HEK293T (cell line): ENCODE measurements around the gene IFNL1.

Experiments used
- CTCF ChIA-PET: fragments of 350-600 bp; formaldehyde crosslinking; extraction: SDS; loops from one replicate; lab custom pipeline; 2021; ENCODE audit warnings: antibody characterized with exemption, inconsistent platforms; lab: Yijun Ruan, JAX
- POLR2A ChIA-PET: fragments of 350-600 bp; formaldehyde crosslinking; extraction: SDS; loops from one replicate; lab custom pipeline; 2020; ENCODE audit warnings: antibody characterized with exemption, inconsistent platforms; lab: Yijun Ruan, JAX
- DNase-seq: peaks from one replicate; pipeline ENCODE4 v3.0.0; 2012; ENCODE audit warnings: mixed read lengths; ENCODE audit errors: extremely low spot score
- ARNT ChIP-seq: fragments of 450-650 bp; IDR thresholded peaks from 2 replicates; pipeline ENCODE4 v1.6.1; 2017; ENCODE audit warnings: mild to moderate bottlenecking
- BHLHE40 ChIP-seq: fragments of 450-650 bp; IDR thresholded peaks from 2 replicates; pipeline ENCODE4 v1.6.1; 2016; ENCODE audit warnings: mild to moderate bottlenecking, moderate library complexity, borderline replicate concordance
- CTBP1 ChIP-seq: fragments of 450-650 bp; IDR thresholded peaks from 2 replicates; pipeline ENCODE4 v1.6.1; 2016; ENCODE audit warnings: borderline replicate concordance
- ELF4 ChIP-seq: fragments of 450-650 bp; IDR thresholded peaks from 2 replicates; pipeline ENCODE4 v1.6.1; 2017; ENCODE audit warnings: antibody characterized with exemption
- FOXA1 ChIP-seq: fragments of 450-650 bp; IDR thresholded peaks from 2 replicates; pipeline ENCODE4 v1.6.1; 2016; ENCODE audit warnings: mild to moderate bottlenecking
- FOXK2 ChIP-seq: fragments of 450-650 bp; IDR thresholded peaks from 2 replicates; pipeline ENCODE4 v1.6.1; 2016; ENCODE audit warnings: mild to moderate bottlenecking
- FOXM1 ChIP-seq: fragments of 450-650 bp; IDR thresholded peaks from 2 replicates; pipeline ENCODE4 v1.6.1; 2017; ENCODE audit warnings: mild to moderate bottlenecking, borderline replicate concordance
- HDGF ChIP-seq: fragments of 450-650 bp; IDR thresholded peaks from 2 replicates; pipeline ENCODE4 v1.6.1; 2017; ENCODE audit warnings: antibody characterized with exemption, borderline replicate concordance
- L3MBTL2 ChIP-seq: fragments of 450-650 bp; conservative IDR thresholded peaks from 2 replicates; pipeline ENCODE4 v1.6.1; 2016; ENCODE audit warnings: mild to moderate bottlenecking
- LEF1 ChIP-seq: fragments of 450-650 bp; IDR thresholded peaks from 2 replicates; pipeline ENCODE4 v1.6.1; 2017; ENCODE audit warnings: mild to moderate bottlenecking, borderline replicate concordance
- NFRKB ChIP-seq: fragments of 450-650 bp; IDR thresholded peaks from 2 replicates; pipeline ENCODE4 v1.6.1; 2016; ENCODE audit warnings: mild to moderate bottlenecking, moderate library complexity
- SP1 ChIP-seq: fragments of 450-650 bp; IDR thresholded peaks from 2 replicates; pipeline ENCODE4 v1.6.1; 2017
- SUZ12 ChIP-seq: fragments of 450-650 bp; IDR thresholded peaks from 2 replicates; pipeline ENCODE4 v1.6.1; 2016; ENCODE audit warnings: mild to moderate bottlenecking
- TARDBP ChIP-seq: fragments of 450-650 bp; IDR thresholded peaks from 2 replicates; pipeline ENCODE4 v1.6.1; 2016
- ZNF384 ChIP-seq: fragments of 450-650 bp; IDR thresholded peaks from 2 replicates; pipeline ENCODE4 v1.6.1; 2016
- TF ChIP-seq, protein P1 (sequence below): fragments of 450-650 bp; IDR thresholded peaks from 2 replicates; pipeline ENCODE4 v1.6.1; 2016

IFNL1 gene

GRCh38 chr19:39296055-39296645, at the start of gene IFNL1:
Gene IFNL1 (plus strand): TSS chr19:39296407. CDS start chr19:39296422, 15 bp downstream.
- DNase-seq = no peak
- no peak for TF ChIP-seq SUZ12
- TF ChIP-seq FOXA1 = no peak
- TF ChIP-seq BHLHE40 = no peak
- no peak for TF ChIP-seq HDGF
- no peak for TF ChIP-seq ZNF384
- no peak for TF ChIP-seq TARDBP
- no peak for TF ChIP-seq LEF1
- no peak for TF ChIP-seq ELF4
- TF ChIP-seq L3MBTL2 = no peak
- TF ChIP-seq SP1 = no peak
- TF ChIP-seq, protein P1, sequence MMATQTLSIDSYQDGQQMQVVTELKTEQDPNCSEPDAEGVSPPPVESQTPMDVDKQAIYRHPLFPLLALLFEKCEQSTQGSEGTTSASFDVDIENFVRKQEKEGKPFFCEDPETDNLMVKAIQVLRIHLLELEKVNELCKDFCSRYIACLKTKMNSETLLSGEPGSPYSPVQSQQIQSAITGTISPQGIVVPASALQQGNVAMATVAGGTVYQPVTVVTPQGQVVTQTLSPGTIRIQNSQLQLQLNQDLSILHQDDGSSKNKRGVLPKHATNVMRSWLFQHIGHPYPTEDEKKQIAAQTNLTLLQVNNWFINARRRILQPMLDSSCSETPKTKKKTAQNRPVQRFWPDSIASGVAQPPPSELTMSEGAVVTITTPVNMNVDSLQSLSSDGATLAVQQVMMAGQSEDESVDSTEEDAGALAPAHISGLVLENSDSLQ = no peak
- TF ChIP-seq CTBP1 = no peak
- TF ChIP-seq FOXM1 = no peak
- no peak for TF ChIP-seq NFRKB
- ChIA-PET CTCF (no interaction called here), POLR2A (no interaction called here)

GRCh38 chr19:39246951-39247669, 49.1 kb upstream of the IFNL1 start:
- TF ChIP-seq LEF1 (no peak), FOXA1 (no peak), HDGF (no peak), L3MBTL2 (no peak), ARNT (no peak), SP1 (no peak), FOXM1 (no peak), ELF4 (no peak), FOXK2 (no peak), CTBP1 (no peak), SUZ12 (no peak)
- TF ChIP-seq, protein P1 = no peak
- DNase-seq = no peak
- ChIA-PET POLR2A (no interaction called here), CTCF (no interaction called here)

DNA sequence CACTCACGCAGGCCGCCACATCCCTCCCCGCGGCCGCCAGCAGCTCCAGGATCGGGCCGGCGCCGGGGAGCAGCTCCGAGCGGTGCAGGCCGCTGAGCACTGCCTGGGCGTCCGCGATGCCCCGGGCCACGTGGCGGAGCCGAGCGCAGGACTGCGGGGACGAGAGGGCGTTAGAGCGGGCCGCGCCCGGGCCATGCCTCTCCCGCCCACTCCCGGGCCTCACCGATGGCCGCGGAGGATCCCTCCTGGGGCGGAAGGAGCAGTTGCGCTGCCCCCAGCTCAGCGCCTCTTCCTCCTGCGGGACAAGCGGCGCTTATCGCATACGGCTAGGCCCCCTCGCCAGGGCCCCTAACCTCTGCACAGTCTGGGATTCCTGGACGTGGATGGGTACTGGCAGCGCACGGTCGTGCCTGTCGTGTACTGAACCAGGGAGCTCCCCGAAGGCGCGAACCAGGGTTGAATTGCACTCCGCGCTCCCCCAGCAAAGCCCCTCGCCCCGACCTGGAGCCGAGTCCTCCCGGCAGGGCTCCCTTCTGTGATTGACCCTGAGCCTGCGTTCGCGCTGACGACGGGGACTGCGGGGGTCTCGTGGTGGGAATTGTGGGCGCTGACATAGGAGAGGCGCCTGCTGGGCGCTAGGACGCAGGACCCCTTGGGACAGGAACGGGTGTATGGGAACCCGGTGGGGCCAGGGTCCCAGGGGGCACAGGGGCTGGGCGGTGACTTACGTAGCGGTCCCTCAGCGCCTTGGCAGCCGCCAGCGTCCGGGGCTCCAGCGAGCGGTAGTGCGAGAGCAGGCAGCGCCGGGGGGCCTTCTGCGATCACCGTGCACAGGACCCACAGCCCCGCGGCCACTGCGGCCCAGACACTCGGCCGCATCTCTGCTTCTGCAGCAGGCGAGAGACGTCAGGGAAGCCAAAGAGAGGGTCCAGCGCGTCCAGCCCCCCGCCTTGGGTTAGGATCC, 48.2 kb upstream of the IFNL1 start:
- ChIA-PET POLR2A (no interaction called here), CTCF (no interaction called here)
- no peak for DNase-seq
- TF ChIP-seq FOXK2 = no peak
- no peak for TF ChIP-seq FOXA1
- no peak for TF ChIP-seq TARDBP
- TF ChIP-seq ZNF384 = no peak
- TF ChIP-seq ELF4 = no peak
- no peak for TF ChIP-seq ARNT
- no peak for TF ChIP-seq SUZ12
- no peak for TF ChIP-seq FOXM1
- no peak for TF ChIP-seq LEF1
- no peak for TF ChIP-seq BHLHE40
- TF ChIP-seq CTBP1 = no peak
- TF ChIP-seq SP1 = no peak
- TF ChIP-seq HDGF = no peak
- TF ChIP-seq L3MBTL2 = no peak
- no peak for TF ChIP-seq NFRKB
- TF ChIP-seq, protein P1 = no peak

GRCh38 chr19:39248806-39249205, 47.4 kb upstream of the IFNL1 start, which contains the start of gene IFNL4:
Gene IFNL4 (minus strand): TSS chr19:39248856.
- ChIA-PET CTCF (no interaction called here), POLR2A (no interaction called here)
- no peak for DNase-seq
- TF ChIP-seq BHLHE40 (no peak), CTBP1 (no peak), SUZ12 (no peak), ZNF384 (no peak), FOXA1 (no peak), HDGF (no peak), SP1 (no peak), TARDBP (no peak), FOXK2 (no peak), LEF1 (no peak), FOXM1 (no peak), ELF4 (no peak), NFRKB (no peak), ARNT (no peak), L3MBTL2 (no peak)
- TF ChIP-seq, protein P1 = no peak
